Activated T-helper 1 cell treated with anti-CD3 and anti-CD28 coated beads, Interleukin-12 subunit alpha, Interleukin-12 subunit beta, Interleukin-2, Interleukin-4 antibody, amounts not matched to agents 30 ng/mL and 10 ng/mL and 1 ng/mL, durations not matched to agents 14 hours and 24 hours and 36 hours (primary cell): ENCODE measurements around the gene FAM89A. TPM values are rescaled to one million over a fixed set of nuclear protein-coding genes. Genes with fewer than 3 reads are reported as not detected.

Experiments
- DNase-seq: peaks from one replicate; pipeline ENCODE4 v3.0.0; 2021; ENCODE audit warnings: low spot score
- H3K27ac Mint-ChIP-seq: one replicate; pipeline ENCODE4 v1.8.0; 2021; ENCODE audit warnings: mild to moderate bottlenecking, mixed read lengths
- H3K27me3 Mint-ChIP-seq: one replicate; pipeline ENCODE4 v1.8.0; 2022; ENCODE audit warnings: mild to moderate bottlenecking, moderate library complexity, mixed read lengths; ENCODE audit not compliant: insufficient read depth
- H3K36me3 Mint-ChIP-seq: one replicate; pipeline ENCODE4 v1.8.0; 2021; ENCODE audit warnings: low read depth, mixed read lengths
- H3K4me1 Mint-ChIP-seq: one replicate; pipeline ENCODE4 v1.8.0; 2021; ENCODE audit warnings: low read depth, mixed read lengths
- H3K4me3 Mint-ChIP-seq: one replicate; pipeline ENCODE4 v1.8.0; 2021; ENCODE audit warnings: mild to moderate bottlenecking, moderate library complexity, mixed read lengths
- H3K9me3 Mint-ChIP-seq: one replicate; pipeline ENCODE4 v1.8.0; 2021; ENCODE audit warnings: mixed read lengths
- intact Hi-C: fragments of 100-400 bp; cut with micrococcal nuclease; formaldehyde crosslinking; loops from one replicate; pipeline ENCODE4 v1.15.1; 2024
- total RNA-seq: library from RNA; stranded (reverse); gene quantifications from 2 replicates; pipeline ENCODE4 v1.2.3, GENCODE V29; 2022

FAM89A gene
- total RNA-seq: 23.2 and 28.0 TPM in 2 replicates

DNA sequence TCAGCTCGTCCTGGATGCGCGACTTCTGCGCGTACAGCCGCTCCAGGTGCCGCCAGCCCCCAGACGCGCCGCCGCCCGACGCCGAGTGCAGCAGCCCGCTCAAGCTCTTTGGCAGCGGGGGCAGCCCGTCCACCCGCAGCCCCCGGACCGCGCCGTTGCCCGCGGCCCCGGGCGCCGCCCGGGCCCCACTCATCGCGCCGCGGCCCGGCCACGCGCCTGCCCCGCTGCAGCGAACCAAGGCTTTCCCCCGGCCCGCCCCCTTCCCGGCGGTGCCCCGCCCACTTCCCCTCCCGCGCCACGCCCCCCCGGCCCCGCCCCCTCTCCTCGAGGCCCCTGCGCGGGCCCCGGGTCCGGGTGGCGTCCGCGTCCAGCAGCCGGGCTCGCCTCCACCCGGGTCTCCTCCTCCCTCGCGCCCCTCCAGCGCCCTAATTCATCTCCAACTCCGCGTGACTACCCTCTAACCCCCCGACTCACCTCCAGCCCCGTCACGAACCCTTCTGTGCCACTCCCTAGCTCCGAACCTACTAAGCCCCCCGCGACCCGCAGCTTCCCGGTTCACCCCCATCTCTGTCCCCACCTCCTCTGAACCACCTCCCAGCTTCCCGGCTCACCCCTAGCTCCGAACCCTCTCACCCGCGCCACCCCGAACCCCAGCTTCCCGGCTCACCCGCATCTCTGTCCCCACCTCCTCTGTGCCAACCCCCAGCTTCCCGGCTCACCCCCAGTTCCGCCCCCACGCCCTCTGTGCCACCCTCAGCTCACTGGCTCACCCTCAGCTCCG is at the start of gene FAM89A:
TSS of gene FAM89A (minus strand) at position 236 of the 781 bp plus-strand sequence. CDS start at position 193, 43 bp downstream.
- peaks cover 35% of the 10 kb centered on the region for H3K4me1 Mint-ChIP-seq
- peak within 1 kb of the TSS; percentile 77 for H3K27ac Mint-ChIP-seq
- DNase-seq: peak; percentile 57
- H3K9me3 Mint-ChIP-seq: peaks cover 7% of the 10 kb centered on the region
- intact Hi-C loops: loop anchor here (1.0 to 5.0 kb wide), 4 partner anchors 123 to 298 kb away; partner anchors contain the start of genes C1orf198 and SPRTN
- peak within 1 kb of the TSS; percentile 84 for H3K4me3 Mint-ChIP-seq
- H3K27me3 Mint-ChIP-seq: peaks cover 40% of the 10 kb centered on the region
- H3K36me3 Mint-ChIP-seq: peaks cover 7% of the 10 kb centered on the region

DNA sequence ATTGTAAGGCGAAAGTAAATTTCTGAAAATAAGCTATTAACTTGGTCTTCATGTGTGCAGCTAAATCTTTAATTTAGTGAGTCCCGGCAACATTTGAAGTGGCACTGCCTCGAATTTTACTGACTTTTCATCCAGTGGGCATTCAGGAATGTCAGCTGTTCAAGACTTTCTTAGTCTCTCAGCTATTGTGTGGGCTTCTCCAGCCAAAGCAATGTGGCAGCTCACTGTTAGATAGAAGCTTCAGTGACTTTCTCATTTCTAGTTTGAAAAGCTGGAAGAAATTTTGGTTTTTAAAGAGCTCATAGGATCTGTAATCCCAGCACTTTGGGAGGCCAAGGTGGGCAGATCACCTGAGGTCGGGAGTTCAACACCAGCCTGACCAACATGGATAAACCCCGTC is 44.3 kb upstream of the FAM89A start:
- Mint-ChIP-seq H3K27me3 (peaks cover 5% of the 10 kb centered on the region), H3K9me3 (no peaks in the 10 kb centered on the region), H3K27ac (no peak overlapping the region), H3K4me3 (no peak overlapping the region), H3K36me3 (no peaks in the 10 kb centered on the region), H3K4me1 (no peaks in the 10 kb centered on the region)
- DNase-seq: no peak
- intact Hi-C loops: no loop called here

DNA sequence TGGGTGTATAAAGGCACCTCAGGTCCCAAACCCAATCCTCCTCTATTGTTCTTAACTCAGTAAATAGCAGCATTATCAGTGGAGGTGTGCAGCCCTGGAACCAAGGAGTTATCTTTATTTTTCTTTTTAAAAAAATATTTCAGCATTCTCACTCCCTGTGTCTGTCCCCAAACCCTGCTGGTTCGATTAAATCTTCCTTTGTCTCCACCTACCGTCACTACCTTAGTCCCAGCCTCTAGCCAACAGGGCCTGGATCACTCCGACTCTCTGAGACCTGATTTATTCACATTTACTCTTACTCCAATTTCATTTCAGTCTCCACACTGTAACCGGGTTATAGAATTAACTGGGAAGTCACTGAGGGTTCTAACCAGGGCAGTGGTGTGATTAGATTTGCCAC is 39.1 kb upstream of the FAM89A start:
- intact Hi-C loops: no loop called here
- no peak overlapping the region for H3K4me3 Mint-ChIP-seq
- no peak for DNase-seq

DNA sequence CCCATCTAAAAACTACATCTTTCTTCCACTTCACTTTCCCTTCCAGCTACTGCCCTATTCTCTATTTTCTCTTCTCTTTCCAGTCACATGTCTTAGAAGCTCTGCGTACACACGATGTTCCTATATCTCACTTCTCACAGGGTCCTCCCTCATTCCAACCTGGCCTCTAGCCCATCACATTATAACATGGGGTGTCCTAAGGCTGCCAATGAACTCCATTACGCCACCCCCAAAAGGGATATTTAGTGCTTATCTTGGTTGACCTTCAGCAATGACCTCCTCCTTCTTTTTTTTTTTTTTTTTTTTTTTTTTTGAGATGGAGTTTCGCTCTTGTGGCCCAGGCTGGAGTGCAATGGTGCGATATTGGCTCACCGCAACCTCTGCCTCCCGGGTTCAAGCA is 38.2 kb upstream of the FAM89A start:
- Mint-ChIP-seq H3K4me3 (no peak overlapping the region), H3K27me3 (peaks cover 17% of the 10 kb centered on the region), H3K9me3 (no peaks in the 10 kb centered on the region), H3K36me3 (no peaks in the 10 kb centered on the region), H3K4me1 (no peaks in the 10 kb centered on the region), H3K27ac (no peak overlapping the region)
- intact Hi-C loops: no loop called here
- no peak for DNase-seq

More for the DNA sequence above, 39.1 kb upstream of the FAM89A start:
- Mint-ChIP-seq H3K27me3 (peaks cover 17% of the 10 kb centered on the region), H3K9me3 (no peaks in the 10 kb centered on the region), H3K4me1 (no peaks in the 10 kb centered on the region), H3K27ac (no peak overlapping the region), H3K36me3 (no peaks in the 10 kb centered on the region)

DNA sequence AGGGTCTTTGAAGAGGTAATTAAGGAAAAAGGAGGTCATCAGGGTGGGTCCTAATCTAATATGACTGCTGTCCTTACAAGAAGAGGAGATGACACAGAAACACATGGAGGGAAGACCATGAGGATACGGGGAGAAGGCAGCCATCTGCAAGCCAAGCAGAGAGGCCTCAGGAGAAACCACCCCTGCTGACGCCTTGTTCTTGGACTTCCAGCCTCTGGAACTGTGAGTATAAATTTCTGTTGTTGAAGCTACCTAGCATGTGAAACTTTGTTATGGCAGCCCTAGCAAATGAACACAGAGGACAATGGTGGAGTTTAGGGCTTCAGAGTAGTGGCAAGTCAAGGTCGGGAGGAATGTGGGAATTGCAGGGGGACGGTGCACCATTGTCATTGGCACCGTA is 36.7 kb upstream of the FAM89A start:
- H3K27me3 Mint-ChIP-seq: peaks cover 17% of the 10 kb centered on the region
- intact Hi-C loops: no loop called here
- no peaks in the 10 kb centered on the region for H3K4me1 Mint-ChIP-seq
- H3K36me3 Mint-ChIP-seq: no peaks in the 10 kb centered on the region
- H3K9me3 Mint-ChIP-seq: no peaks in the 10 kb centered on the region
- no peak overlapping the region for H3K27ac Mint-ChIP-seq
- H3K4me3 Mint-ChIP-seq: no peak overlapping the region
- DNase-seq: no peak

DNA sequence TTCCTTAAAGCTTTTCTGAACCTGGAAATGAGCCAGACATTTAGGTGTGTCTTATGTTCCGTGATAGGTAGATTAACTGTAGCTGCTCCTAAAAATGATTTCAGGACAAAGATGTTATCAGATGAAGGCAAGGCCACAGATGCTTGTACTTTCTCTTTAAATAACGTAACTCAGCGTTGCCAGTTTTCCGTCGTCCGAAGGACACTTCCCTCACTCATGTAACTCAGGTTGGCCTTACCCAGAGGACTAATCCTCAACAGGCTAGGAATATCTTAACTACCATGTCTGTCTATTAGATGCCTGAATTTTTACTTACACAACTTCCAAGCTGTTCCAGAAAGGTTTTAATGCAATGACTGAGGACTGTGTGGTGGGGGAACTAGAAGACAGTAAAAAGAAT is 35.4 kb upstream of the FAM89A start:
- H3K27me3 Mint-ChIP-seq: peaks cover 15% of the 10 kb centered on the region
- H3K9me3 Mint-ChIP-seq: no peaks in the 10 kb centered on the region
- intact Hi-C loops: no loop called here
- no peaks in the 10 kb centered on the region for H3K4me1 Mint-ChIP-seq
- no peaks in the 10 kb centered on the region for H3K36me3 Mint-ChIP-seq
- DNase-seq: no peak
- H3K27ac Mint-ChIP-seq: no peak overlapping the region
- no peak overlapping the region for H3K4me3 Mint-ChIP-seq

DNA sequence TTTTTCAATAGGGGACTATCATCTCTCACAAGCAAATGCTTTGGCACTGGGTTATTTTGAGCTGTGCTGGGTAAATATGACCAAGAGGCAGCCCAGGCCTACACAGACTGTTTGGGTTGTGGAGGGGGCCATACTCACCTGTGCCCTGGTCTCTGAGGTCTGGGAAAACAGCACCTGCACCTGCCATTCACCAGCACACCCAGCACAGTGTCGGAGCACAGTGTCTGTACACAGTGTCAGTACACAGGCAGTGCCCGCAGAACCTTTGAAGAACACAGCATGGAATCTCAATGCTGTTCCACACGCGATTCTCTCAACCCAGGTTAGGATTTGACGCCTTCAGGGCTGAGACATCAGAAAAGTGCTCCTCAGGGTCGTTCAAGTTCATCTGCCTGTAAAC is 35.0 kb upstream of the FAM89A start:
- Mint-ChIP-seq H3K4me3 (no peak overlapping the region), H3K27ac (no peak overlapping the region), H3K4me1 (no peaks in the 10 kb centered on the region), H3K36me3 (no peaks in the 10 kb centered on the region), H3K9me3 (no peaks in the 10 kb centered on the region), H3K27me3 (peaks cover 15% of the 10 kb centered on the region)
- no peak for DNase-seq
- intact Hi-C loops: no loop called here

DNA sequence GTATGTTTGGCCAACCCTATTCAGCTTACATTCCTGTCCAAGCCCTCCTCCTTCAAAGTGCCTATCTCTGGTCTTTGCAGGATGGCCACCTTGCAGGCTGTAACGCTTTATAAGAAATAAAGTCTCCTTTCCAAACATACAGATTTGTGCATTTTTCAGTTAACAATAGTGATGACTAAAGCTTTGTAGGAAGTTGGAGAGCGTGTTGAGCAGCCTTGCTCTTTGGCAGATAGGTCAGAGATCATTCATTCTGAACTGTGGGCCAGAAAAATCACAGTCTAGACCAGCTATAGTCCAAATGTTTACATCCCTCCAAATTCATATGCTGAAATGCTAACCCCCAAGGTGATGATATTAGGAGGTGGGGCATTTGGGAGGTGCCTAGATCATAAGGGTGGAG is 34.0 kb upstream of the FAM89A start:
- H3K4me1 Mint-ChIP-seq: no peaks in the 10 kb centered on the region
- H3K27ac Mint-ChIP-seq: no peak overlapping the region
- H3K27me3 Mint-ChIP-seq: peaks cover 10% of the 10 kb centered on the region
- H3K36me3 Mint-ChIP-seq: no peaks in the 10 kb centered on the region
- no peak overlapping the region for H3K4me3 Mint-ChIP-seq
- H3K9me3 Mint-ChIP-seq: no peaks in the 10 kb centered on the region
- DNase-seq: no peak
- intact Hi-C loops: no loop called here

DNA sequence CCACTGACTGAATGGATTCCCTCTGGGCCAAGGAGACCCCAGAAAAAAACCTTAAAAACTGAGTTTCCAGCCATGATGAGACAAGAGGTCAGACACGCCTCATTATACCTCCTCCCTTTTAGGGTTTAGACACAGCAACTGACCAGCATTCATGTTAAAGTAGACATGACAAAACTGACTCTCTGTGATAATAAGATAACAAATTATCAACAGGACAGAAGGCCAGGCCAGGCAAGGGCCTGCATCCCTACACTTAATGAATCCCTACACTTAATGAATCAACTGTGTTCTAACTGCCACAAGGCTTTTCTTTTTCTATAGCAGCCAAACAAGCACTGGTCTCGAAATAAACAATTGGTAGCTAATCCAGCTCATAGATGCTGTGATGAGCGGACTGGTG is 33.3 kb upstream of the FAM89A start:
- H3K9me3 Mint-ChIP-seq: no peaks in the 10 kb centered on the region
- no peak for DNase-seq
- no peaks in the 10 kb centered on the region for H3K4me1 Mint-ChIP-seq
- H3K27ac Mint-ChIP-seq: no peak overlapping the region
- intact Hi-C loops: no loop called here
- H3K36me3 Mint-ChIP-seq: no peaks in the 10 kb centered on the region
- no peak overlapping the region for H3K4me3 Mint-ChIP-seq
- H3K27me3 Mint-ChIP-seq: peaks cover 6% of the 10 kb centered on the region

DNA sequence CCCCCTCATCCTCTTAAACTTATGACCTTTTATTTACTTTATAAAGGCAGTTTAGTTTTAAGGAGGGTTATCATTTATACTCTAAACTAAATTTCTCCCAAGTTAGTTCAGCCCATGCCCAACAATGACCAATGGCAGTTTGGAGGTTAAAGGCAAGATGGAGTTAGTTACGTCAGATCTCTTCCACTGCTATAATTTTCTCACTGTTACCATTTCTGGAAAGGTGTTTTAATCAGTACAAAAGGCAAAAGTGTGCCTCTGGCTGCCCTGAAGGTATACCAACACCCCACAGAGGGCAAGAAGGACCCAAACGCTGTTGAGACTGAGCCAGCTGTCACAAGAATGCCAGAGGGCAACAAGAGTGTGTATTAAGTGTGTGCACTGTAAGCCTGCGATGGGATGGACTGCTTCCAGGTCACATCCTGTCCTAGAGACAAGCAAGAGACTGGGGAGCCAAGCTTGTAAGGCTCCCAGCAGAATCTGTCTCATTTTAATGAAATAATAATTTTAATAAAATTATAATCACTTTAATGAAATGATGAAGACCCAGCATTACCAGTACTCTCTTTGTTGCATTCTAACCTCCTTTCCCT is 32.5 kb upstream of the FAM89A start:
- Mint-ChIP-seq H3K36me3 (no peaks in the 10 kb centered on the region), H3K9me3 (no peaks in the 10 kb centered on the region), H3K4me3 (no peak overlapping the region), H3K27me3 (peaks cover 11% of the 10 kb centered on the region), H3K4me1 (no peaks in the 10 kb centered on the region), H3K27ac (peak overlapping the region; percentile 48)
- intact Hi-C loops: no loop called here
- DNase-seq: no peak

DNA sequence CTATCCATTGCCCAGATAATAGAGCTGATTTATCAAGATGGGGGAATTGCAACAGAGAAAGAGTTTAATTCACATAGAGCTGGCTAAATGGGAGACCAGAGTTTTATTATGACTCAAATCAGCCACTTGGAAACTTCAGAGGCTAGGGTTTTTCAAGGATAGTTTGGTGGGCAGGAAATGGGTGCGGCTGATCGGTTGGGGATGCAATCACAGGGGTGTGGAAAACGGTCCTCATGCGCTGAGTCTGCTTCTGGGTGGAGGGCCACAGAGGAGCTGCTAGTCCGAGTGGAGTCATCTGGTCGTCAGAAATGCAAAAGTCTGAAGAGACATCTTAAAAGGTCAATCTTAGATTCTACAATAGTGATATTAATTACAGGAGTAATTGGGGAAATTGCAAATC is 32.0 kb upstream of the FAM89A start:
- Mint-ChIP-seq H3K4me3 (no peak overlapping the region), H3K36me3 (no peaks in the 10 kb centered on the region), H3K4me1 (no peaks in the 10 kb centered on the region), H3K27ac (no peak overlapping the region), H3K27me3 (peaks cover 11% of the 10 kb centered on the region), H3K9me3 (no peaks in the 10 kb centered on the region)
- DNase-seq: no peak
- intact Hi-C loops: no loop called here

DNA sequence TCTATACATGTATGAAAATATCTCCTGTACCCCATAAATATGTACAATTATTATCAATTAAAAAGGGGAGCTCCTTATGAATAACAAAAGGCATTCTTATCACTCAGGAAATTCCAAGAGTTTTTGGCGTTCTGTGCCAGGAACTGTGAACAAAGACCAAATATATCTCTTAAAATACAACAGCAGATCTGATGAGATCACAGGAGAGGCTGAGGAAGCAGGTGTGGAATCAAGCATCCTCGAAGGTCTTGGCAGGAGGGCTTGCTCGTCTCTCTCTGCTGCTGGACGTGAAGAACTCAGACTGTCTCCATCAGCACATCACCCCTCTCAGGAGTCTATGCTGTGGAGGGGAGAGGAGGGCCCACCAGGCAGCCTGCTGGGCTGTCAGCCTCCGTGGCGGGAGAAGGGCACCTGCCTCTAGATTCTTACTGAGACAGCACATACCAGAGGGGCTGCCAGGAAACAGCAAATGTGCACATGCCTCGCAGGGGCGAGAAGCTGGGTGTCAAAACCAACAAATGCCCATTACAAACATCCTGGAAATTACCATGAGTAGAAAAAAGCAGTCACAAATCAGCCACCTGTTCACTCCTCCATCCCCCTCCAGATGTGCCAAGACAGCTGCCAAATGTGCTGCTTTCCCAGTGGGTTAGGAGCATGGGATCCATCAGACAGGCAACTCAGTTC is 30.8 kb upstream of the FAM89A start:
- Mint-ChIP-seq H3K27me3 (peaks cover 12% of the 10 kb centered on the region), H3K36me3 (no peaks in the 10 kb centered on the region), H3K4me1 (no peaks in the 10 kb centered on the region), H3K9me3 (no peaks in the 10 kb centered on the region), H3K4me3 (no peak overlapping the region), H3K27ac (no peak overlapping the region)
- intact Hi-C loops: no loop called here
- DNase-seq: no peak

DNA sequence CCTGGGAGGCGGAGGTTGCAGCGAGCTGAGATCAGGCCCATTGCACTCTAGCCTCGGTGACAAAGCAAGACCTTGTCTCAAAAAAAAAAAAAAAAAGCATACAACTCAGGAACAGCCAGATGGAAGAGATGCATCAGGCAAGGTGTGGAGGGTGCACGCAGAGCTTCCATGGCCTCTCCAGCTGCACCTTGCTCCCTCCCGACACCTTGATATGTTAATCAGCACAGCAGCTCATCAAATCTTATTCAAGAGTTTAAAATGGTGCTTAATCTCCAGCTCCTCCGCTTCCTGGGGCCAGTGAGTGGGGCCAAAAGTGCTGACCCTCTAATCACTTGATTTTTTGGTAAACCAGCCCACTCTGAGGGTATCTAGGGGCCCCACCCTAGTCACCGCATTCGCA is 29.3 kb upstream of the FAM89A start:
- H3K9me3 Mint-ChIP-seq: no peaks in the 10 kb centered on the region
- no peaks in the 10 kb centered on the region for H3K36me3 Mint-ChIP-seq
- intact Hi-C loops: no loop called here
- no peak overlapping the region for H3K27ac Mint-ChIP-seq
- H3K4me1 Mint-ChIP-seq: no peaks in the 10 kb centered on the region
- DNase-seq: no peak
- H3K4me3 Mint-ChIP-seq: no peak overlapping the region
- peaks cover 14% of the 10 kb centered on the region for H3K27me3 Mint-ChIP-seq
